NCI-H69 (cell line): Measurements from ENCODE around the gene OTC.

ENCODE experiments used
- DNase-seq: peaks from one replicate; lab custom pipeline; 2025; lab: John Stamatoyannopoulos, UW

Gene OTC

GRCh38 chrX:38357747-38358673, 5.6 kb downstream of the OTC start:
- DNase-seq, result peak; percentile 15

DNA sequence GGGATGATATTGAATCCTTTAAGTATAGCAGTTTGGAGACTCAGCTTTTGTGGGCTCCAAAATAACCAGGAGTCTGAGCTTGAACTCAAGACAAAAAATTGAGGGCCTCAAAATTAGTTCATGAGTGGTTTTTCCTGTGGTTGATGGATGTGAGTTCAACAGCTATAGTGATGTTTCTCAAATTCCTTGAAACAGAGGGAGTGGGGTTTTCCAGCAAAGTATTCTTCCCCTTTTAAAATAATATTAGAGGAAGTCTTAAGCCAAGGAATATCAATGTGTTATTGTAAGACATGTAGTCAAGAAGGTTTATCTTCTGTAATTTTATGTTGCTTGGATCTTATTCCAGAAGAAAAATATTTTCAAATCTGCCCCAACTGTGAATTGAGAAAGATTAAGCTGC, 10.6 kb downstream of the OTC start:
- no peak for DNase-seq

DNA sequence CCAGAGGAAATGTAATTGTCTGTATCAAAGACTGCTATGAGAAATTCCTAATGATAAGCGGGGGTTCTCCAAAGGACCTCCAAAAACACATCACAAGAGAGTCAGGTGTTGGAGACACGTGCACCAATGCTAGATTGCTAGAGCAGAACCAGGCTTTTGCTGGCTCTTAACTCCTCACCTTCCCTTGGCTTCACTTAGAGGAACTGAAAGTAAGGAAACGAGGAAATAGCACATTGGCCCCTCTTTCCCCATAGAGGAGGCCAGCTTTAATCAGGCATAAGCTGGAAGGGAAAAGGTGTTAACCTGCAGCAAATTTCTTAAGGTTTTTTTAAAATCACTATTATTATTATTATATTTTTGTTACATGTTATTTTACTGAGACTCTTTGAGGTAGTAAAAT, 13.6 kb downstream of the OTC start:
- DNase-seq, result no peak

GRCh38 chrX:38368774-38369173, 16.4 kb downstream of the OTC start:
- DNase-seq, result no peak

GRCh38 chrX:38371641-38372040, 19.2 kb downstream of the OTC start:
- no peak for DNase-seq

DNA sequence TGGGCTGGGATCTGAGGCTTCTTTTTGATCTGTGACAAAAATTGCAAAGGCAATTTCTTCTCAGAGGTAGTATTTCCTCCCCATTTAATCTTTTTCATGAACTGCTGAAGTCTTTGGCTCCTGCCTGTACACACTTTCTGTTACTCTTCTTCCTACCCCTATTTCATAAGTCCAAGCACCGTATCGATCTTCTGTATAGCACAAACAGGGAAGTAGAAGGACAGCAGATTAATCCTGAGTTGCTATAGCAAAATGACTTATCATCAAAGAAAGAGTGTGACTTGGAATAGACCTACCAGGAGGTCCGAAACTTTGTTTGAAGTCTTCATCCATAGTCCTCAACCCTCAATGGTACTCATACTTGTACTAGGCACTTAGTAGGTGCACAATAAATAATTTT, 22.0 kb downstream of the OTC start:
- DNase-seq, result no peak

DNA sequence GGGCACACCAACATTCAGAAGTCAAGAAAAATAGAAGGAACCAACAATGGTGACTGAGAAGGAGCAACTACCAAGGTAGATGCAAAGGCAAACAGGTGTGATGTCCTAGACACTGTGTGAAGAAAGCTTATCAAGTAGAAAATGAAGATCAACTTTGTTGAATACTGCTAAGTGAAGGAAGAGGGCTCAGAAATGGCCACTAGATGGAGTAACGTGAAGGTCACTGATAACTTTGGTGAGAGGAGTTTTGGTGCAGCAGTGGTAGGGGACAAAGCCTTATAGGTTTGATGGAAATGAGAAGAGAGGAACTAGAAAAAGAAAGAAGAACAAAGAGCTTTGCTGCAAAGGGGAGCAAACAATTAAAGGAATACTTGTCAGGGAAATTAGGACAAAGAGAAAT, 23.5 kb downstream of the OTC start:
- peak; percentile 19 for DNase-seq

DNA sequence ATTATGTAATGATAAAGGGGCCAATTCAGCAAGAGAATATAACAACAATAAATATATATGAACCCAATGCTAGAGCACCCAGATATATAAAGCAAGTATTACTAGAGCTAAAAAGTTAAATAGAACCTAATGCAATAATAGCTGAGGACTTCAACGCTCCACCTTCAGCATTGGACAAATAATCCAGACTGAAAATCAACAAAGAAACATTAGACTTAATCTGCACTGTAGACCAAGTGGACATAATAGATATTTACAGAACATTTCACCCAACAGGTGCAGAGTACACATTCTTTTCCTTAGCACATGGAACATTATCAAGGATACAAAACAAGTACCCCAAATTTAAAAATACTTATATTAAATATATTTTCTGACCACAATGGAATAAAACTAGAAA, 24.3 kb downstream of the OTC start:
- DNase-seq, result no peak

- DNase-seq, result no peak
Observed at GRCh38 chrX:38379088-38379487, 26.7 kb downstream of the OTC start.

- no peak for DNase-seq
Observed at GRCh38 chrX:38382663-38383062, 30.3 kb downstream of the OTC start.

GRCh38 chrX:38400389-38400910, 48.0 kb downstream of the OTC start:
- DNase-seq, result peak; percentile 22

- DNase-seq, result peak; percentile 48
Observed at GRCh38 chrX:38402118-38402517, 49.7 kb downstream of the OTC start.

DNA sequence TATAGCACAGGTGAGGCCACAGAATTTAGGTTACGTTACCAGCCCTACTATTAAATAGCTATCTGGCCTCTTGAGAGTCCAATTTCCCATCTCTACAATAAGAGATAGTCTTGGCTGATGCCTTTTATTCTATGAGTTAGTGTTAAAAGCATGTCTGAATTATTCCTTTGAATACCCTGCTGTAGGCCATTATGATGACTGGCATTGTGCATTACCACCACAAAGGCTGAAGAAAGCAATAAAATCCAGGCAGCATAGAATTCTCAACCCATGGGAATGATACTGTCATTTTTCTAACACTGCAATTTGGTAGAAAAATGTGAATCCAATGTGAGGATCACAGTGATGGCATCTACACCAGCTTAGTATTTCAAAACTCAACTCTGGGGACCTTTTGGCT, 51.4 kb downstream of the OTC start:
- DNase-seq, result no peak

- DNase-seq, result no peak
Observed at GRCh38 chrX:38407126-38407525, 54.7 kb downstream of the OTC start.

DNA sequence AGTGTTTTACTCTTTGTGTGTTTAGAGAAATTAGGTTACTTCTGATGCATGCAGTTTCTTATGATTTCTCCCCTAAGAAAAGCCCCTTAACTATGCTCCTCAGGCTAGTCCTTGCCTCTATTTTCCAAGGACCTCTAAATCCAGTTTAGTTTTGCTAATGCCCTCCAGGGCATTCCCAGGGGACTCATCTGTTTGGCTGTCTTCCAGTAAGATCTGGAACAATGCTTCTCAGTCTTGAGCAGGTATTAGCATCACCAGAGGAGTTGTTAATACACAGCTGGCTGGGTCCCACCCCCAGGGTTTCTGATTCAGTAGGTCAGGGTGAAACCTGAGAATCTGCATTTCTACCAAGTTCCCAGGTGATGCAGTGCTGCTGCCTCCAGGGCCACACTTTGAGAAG, 56.9 kb downstream of the OTC start:
- DNase-seq, result peak; percentile 15

GRCh38 chrX:38426785-38427184, 74.4 kb downstream of the OTC start:
- peak; percentile 41 for DNase-seq

DNA sequence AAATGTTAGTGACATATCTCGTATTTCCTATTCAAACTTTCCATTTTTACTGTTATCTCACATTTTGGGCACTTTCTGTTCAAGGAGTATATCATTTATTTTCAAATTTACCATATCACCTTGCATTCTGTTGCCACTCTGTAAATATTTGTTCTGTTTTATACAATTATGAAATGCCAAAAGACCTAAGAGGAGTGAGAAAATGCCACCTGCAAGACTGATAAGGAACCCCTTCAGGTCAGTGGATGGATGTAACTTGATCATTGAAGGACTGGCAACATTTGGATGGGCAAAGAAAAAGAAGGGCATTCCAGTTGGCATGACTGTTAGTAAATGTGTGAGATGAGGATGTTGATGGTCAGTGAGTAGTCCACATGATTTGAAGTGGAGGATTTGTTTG, 79.1 kb downstream of the OTC start:
- no peak for DNase-seq

GRCh38 chrX:38435130-38435529, 82.7 kb downstream of the OTC start:
- DNase-seq, result no peak

GRCh38 chrX:38437093-38437492, 84.7 kb downstream of the OTC start:
- no peak for DNase-seq

- peak; percentile 15 for DNase-seq
Observed at GRCh38 chrX:38438321-38438720, 85.9 kb downstream of the OTC start.

GRCh38 chrX:38452603-38453002, 100.2 kb downstream of the OTC start:
- peak; percentile 49 for DNase-seq

DNA sequence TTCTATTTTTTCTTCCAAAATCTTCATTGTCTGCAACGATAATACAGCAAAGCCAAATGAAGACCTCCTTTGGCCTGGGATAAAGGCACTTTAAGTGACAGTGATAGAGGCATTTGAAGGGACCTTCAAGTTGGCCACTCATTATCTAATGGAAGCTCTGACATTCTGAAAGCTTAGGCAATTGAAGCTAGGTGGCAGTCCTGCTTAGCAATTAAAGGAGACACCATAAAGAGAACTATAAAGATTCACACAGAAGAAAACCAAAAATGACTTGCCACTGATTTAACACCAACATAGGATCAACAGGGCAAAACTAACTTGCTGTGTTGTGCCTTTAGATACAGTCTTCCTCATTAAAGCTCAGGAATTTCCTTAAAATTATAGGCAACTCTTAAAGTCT, 105.7 kb downstream of the OTC start:
- DNase-seq, result peak; percentile 0

DNA sequence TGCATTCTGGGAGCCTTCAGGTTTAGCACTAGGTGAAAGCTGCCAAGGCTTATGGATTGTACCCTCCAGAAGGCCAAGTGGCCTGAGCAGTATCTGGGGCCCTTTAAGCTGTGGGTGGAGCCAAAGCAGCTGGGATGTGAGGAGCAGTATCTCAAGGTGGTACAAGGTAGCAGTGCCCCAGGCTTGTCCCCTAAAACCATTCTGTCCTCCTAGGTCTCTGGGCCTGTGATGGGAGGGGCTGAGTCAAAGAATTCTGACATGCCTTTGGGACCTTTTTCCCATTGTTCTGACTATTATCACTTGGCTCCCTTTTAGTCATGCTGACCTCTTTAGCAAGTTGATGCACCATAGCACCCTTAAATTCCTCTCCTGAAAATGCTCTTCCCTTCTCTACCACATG, 109.9 kb downstream of the OTC start:
- no peak for DNase-seq

DNA sequence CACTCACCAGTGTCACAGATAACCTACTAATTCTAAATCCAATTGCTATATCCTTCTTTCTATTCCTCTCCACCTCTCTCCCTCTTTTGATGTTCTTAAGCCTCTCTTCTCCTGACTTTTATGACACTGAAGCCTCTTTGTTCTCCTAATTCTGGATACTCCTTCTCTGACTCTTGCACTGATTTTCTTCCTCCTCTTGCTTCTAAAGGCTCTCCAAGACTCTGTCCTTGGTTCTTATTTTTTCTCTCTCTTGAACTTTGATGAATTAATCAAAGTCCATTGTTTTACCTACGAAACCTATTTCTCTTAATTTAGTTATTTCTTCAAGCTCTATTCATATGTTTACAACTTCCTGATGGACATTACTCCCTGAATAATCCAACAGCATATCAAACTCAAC, 113.3 kb downstream of the OTC start:
- no peak for DNase-seq
